ENCODE data around the gene CD2AP.

CD2AP gene

GRCh38 chr6:47502920-47503319, 25.3 kb downstream of the CD2AP start:
- TF ChIP-seq CTCF (IDR thresholded peaks at IDR 0.05; ENCODE audit: insufficient read depth, missing control alignments): no peak

GRCh38 chr6:47509937-47510336, 32.3 kb downstream of the CD2AP start:
- FAIRE-seq: no peak
- DNase-seq (ENCODE audit: insufficient read length, low spot score): no peak
- no peak for TF ChIP-seq CTCF (IDR thresholded peaks at IDR 0.05; ENCODE audit: insufficient read depth, missing control alignments)

More at GRCh38 chr6:47502920-47503319, 25.3 kb downstream of the CD2AP start:
- DNase-seq (ENCODE audit: insufficient read length, low spot score) (no peak), FAIRE-seq (no peak)

GRCh38 chr6:47512872-47513271, 35.3 kb downstream of the CD2AP start:
- DNase-seq (ENCODE audit: insufficient read length, low spot score) (no peak), FAIRE-seq (no peak)
- no peak for TF ChIP-seq CTCF (IDR thresholded peaks at IDR 0.05; ENCODE audit: insufficient read depth, missing control alignments)

GRCh38 chr6:47519279-47519678, 41.7 kb downstream of the CD2AP start:
- no peak for TF ChIP-seq CTCF (IDR thresholded peaks at IDR 0.05; ENCODE audit: insufficient read depth, missing control alignments)
- FAIRE-seq (no peak), DNase-seq (ENCODE audit: insufficient read length, low spot score) (no peak)

GRCh38 chr6:47520282-47520681, 42.7 kb downstream of the CD2AP start:
- DNase-seq (ENCODE audit: insufficient read length, low spot score) (no peak), FAIRE-seq (no peak)
- TF ChIP-seq CTCF (IDR thresholded peaks at IDR 0.05; ENCODE audit: insufficient read depth, missing control alignments): no peak

GRCh38 chr6:47521961-47522360, 44.4 kb downstream of the CD2AP start:
- FAIRE-seq (no peak), DNase-seq (ENCODE audit: insufficient read length, low spot score) (no peak)
- TF ChIP-seq CTCF (IDR thresholded peaks at IDR 0.05; ENCODE audit: insufficient read depth, missing control alignments): no peak

GRCh38 chr6:47524136-47524845, 46.7 kb downstream of the CD2AP start:
- no peak for TF ChIP-seq CTCF (IDR thresholded peaks at IDR 0.05; ENCODE audit: insufficient read depth, missing control alignments)
- no peak for FAIRE-seq
- no peak for DNase-seq (ENCODE audit: insufficient read length, low spot score)
